Astrocyte (in vitro differentiated cells and primary cell): ENCODE results near the gene HCRTR1. TPM values are rescaled to one million over a fixed set of nuclear protein-coding genes. Genes with fewer than 3 reads are reported as not detected.
A peak's percentile ranks its signal among the peaks of the same experiment; 100 is the strongest.

Experiments
- DNase-seq: peaks from one replicate; pipeline ENCODE4 v3.0.0-alpha.2; 2010; ENCODE audit warnings: low read depth
- FAIRE-seq: peaks from 2 replicates; lab custom pipeline; 2011; peaks lifted over from hg19 to GRCh38; lab: Jason Lieb, UNC
- H2AFZ ChIP-seq: 2 replicates; pipeline ENCODE4 v1.6.0; 2012; ENCODE audit warnings: low read depth, low read length, inconsistent platforms
- H3K27ac ChIP-seq: 2 replicates; pipeline ENCODE4 v1.5.1; 2011; ENCODE audit warnings: low read depth, low read length, inconsistent platforms
- H3K27me3 ChIP-seq: 2 replicates; pipeline ENCODE4 v1.6.0; 2011; ENCODE audit warnings: low read length, inconsistent platforms; ENCODE audit not compliant: insufficient read depth
- H3K36me3 ChIP-seq: 2 replicates; pipeline ENCODE4 v1.5.1; 2011; ENCODE audit warnings: low read length, inconsistent platforms; ENCODE audit not compliant: insufficient read depth
- H3K4me1 ChIP-seq: 2 replicates; pipeline ENCODE4 v1.5.1; 2011; ENCODE audit warnings: low read length, inconsistent platforms; ENCODE audit not compliant: insufficient read depth
- H3K4me2 ChIP-seq: 2 replicates; pipeline ENCODE4 v1.6.0; 2012; ENCODE audit warnings: low read length, inconsistent platforms
- H3K4me3 ChIP-seq: 2 replicates; pipeline ENCODE4 v1.5.1; 2011; ENCODE audit warnings: low read depth, mild to moderate bottlenecking, low read length, inconsistent platforms; ENCODE audit not compliant: insufficient read depth
- H3K79me2 ChIP-seq: 2 replicates; pipeline ENCODE4 v1.6.0; 2012; ENCODE audit warnings: mild to moderate bottlenecking, low read length, inconsistent platforms; ENCODE audit not compliant: insufficient read depth
- H3K9ac ChIP-seq: 2 replicates; pipeline ENCODE4 v1.6.0; 2012; ENCODE audit warnings: mild to moderate bottlenecking, low read length, inconsistent platforms
- H3K9me3 ChIP-seq: 2 replicates; pipeline ENCODE4 v1.5.1; 2012; ENCODE audit warnings: low read depth, mild to moderate bottlenecking, low read length, inconsistent platforms; ENCODE audit not compliant: insufficient read depth
- H4K20me1 ChIP-seq: 2 replicates; pipeline ENCODE4 v1.6.0; 2012; ENCODE audit warnings: low read length, inconsistent platforms; ENCODE audit not compliant: insufficient read depth
- H3K27ac Mint-ChIP-seq: one replicate; pipeline ENCODE4 v1.8.0; 2021; ENCODE audit warnings: mild to moderate bottlenecking, mixed read lengths; ENCODE audit not compliant: unreplicated experiment
- H3K27me3 Mint-ChIP-seq: one replicate; pipeline ENCODE4 v1.8.0; 2021; ENCODE audit warnings: low read depth, mixed read lengths; ENCODE audit not compliant: unreplicated experiment
- H3K36me3 Mint-ChIP-seq: one replicate; pipeline ENCODE4 v1.8.0; 2021; ENCODE audit warnings: low read depth, mixed read lengths; ENCODE audit not compliant: unreplicated experiment
- H3K4me1 Mint-ChIP-seq: one replicate; pipeline ENCODE4 v1.8.0; 2021; ENCODE audit warnings: low read depth, mixed read lengths; ENCODE audit not compliant: unreplicated experiment
- H3K4me3 Mint-ChIP-seq: one replicate; pipeline ENCODE4 v1.8.0; 2021; ENCODE audit warnings: mild to moderate bottlenecking, moderate library complexity, mixed read lengths; ENCODE audit not compliant: unreplicated experiment
- H3K9me3 Mint-ChIP-seq: one replicate; pipeline ENCODE4 v1.8.0; 2021; ENCODE audit warnings: mild to moderate bottlenecking, mixed read lengths; ENCODE audit not compliant: unreplicated experiment
- EZH2 ChIP-seq: IDR thresholded peaks from 2 replicates; pipeline ENCODE4 v1.6.1; 2012; ENCODE audit warnings: mild to moderate bottlenecking, low read length, inconsistent platforms; ENCODE audit not compliant: insufficient read depth
- total RNA-seq: library from RNA; stranded (reverse); gene quantifications from 2 replicates; pipeline ENCODE4 v1.2.1, GENCODE V29; 2021
- TF ChIP-seq, protein P1 (sequence below): IDR thresholded peaks from 2 replicates; pipeline ENCODE4 v1.5.1; 2011; ENCODE audit warnings: low read depth, mild to moderate bottlenecking, inconsistent platforms, low read length, moderate library complexity; ENCODE audit not compliant: insufficient read depth

HCRTR1 gene
- total RNA-seq, 1 donor from 2014 or later, result not detected

DNA sequence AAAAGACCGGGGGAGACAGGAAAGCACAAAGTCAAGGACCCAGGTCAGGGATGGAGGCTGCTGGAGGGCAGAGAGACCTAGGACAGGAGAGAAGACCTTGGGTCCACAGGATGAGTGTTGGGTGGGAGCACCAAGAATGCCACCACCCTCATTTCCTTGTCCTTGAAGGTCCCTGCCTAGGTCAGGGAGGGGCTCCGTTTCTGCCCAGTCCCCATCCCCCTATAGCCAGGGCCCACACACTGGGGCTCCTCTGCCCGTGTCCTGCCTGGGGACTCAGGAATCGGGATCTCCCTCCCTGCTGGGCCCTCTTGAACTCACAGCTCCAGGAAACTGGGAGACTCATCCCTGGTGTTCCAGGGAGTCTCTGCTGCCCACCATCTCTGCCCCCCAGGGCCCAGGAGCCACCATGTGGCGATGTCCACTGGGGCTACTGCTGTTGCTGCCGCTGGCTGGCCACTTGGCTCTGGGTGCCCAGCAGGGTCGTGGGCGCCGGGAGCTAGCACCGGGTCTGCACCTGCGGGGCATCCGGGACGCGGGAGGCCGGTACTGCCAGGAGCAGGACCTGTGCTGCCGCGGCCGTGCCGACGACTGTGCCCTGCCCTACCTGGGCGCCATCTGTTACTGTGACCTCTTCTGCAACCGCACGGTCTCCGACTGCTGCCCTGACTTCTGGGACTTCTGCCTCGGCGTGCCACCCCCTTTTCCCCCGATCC, 40.6 kb upstream of the HCRTR1 start:
- H3K36me3 Mint-ChIP-seq, result no peaks in the 10 kb centered on the region
- no peak for FAIRE-seq
- peak overlapping the region; percentile 24 for H3K4me3 ChIP-seq

DNA sequence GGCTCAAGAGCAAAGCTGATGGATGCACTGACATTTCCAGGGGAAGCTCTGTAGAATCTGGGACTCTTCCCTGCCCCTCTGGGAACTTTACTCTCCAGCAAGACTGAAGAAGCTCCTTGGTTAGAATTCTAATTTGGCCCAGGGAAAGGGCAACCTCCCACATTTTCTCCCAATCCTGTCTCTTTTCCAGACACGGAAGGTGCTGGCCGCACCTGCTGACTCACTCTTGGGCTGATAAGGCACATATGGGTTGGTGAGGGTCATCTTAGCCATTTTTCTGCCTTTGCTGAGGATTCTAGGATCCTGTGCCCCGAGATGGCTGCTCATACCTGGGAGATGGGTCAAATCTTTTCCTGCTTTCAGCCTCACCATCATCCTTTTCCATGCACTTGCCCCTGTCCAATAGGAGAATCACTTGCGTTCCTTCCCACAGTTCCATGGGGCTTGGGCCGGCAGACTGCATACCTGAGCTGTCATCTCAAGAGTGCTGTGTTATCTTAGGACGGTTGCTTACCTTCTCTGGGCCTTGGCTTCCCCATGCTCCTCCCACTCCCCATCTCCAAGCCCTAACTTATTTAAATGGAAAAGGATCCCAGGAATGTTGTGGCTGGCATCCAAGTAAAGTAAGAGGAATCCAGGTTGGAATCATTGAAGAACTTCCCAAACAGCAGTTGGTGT, 39.8 kb upstream of the HCRTR1 start:
- peak overlapping the region; percentile 16 for H3K4me3 Mint-ChIP-seq
- DNase-seq, result peak; percentile 72

More for the DNA sequence above, 40.6 kb upstream of the HCRTR1 start:
- Histone ChIP-seq H2AFZ (no peak overlapping the region), H3K36me3 (no peaks in the 10 kb centered on the region), H3K27me3 (no peaks in the 10 kb centered on the region), H3K9ac (peak overlapping the region; percentile 10), H3K4me1 (peaks cover 62% of the 10 kb centered on the region), H4K20me1 (no peaks in the 10 kb centered on the region), H3K4me2 (peak overlapping the region; percentile 79), H3K9me3 (no peaks in the 10 kb centered on the region), H3K27ac (no peak overlapping the region), H3K79me2 (no peaks in the 10 kb centered on the region)
- Mint-ChIP-seq H3K4me1 (peaks cover 35% of the 10 kb centered on the region), H3K27me3 (peaks cover 11% of the 10 kb centered on the region), H3K4me3 (peak overlapping the region; percentile 16), H3K9me3 (no peaks in the 10 kb centered on the region), H3K27ac (no peak overlapping the region)
- DNase-seq, result no peak
- TF ChIP-seq, protein P1, sequence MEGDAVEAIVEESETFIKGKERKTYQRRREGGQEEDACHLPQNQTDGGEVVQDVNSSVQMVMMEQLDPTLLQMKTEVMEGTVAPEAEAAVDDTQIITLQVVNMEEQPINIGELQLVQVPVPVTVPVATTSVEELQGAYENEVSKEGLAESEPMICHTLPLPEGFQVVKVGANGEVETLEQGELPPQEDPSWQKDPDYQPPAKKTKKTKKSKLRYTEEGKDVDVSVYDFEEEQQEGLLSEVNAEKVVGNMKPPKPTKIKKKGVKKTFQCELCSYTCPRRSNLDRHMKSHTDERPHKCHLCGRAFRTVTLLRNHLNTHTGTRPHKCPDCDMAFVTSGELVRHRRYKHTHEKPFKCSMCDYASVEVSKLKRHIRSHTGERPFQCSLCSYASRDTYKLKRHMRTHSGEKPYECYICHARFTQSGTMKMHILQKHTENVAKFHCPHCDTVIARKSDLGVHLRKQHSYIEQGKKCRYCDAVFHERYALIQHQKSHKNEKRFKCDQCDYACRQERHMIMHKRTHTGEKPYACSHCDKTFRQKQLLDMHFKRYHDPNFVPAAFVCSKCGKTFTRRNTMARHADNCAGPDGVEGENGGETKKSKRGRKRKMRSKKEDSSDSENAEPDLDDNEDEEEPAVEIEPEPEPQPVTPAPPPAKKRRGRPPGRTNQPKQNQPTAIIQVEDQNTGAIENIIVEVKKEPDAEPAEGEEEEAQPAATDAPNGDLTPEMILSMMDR, result no peak
- TF ChIP-seq EZH2, result no peak

More for the DNA sequence above, 39.8 kb upstream of the HCRTR1 start:
- H3K9me3 Mint-ChIP-seq, result no peaks in the 10 kb centered on the region
- H4K20me1 ChIP-seq, result no peaks in the 10 kb centered on the region
- no peak overlapping the region for H2AFZ ChIP-seq
- H3K27ac ChIP-seq, result no peak overlapping the region
- H3K4me1 Mint-ChIP-seq, result peaks cover 31% of the 10 kb centered on the region
- no peak overlapping the region for H3K9ac ChIP-seq
- H3K27ac Mint-ChIP-seq, result no peak overlapping the region
- H3K79me2 ChIP-seq, result no peaks in the 10 kb centered on the region
- peaks cover 2% of the 10 kb centered on the region for H3K36me3 Mint-ChIP-seq
- H3K27me3 ChIP-seq, result no peaks in the 10 kb centered on the region
- no peak for TF ChIP-seq EZH2
- TF ChIP-seq, protein P1, result no peak
- H3K36me3 ChIP-seq, result no peaks in the 10 kb centered on the region
- peak overlapping the region; percentile 79 for H3K4me2 ChIP-seq
- FAIRE-seq, result no peak
- H3K4me3 ChIP-seq, result no peak overlapping the region
- H3K27me3 Mint-ChIP-seq, result peaks cover 12% of the 10 kb centered on the region
- no peaks in the 10 kb centered on the region for H3K9me3 ChIP-seq
- H3K4me1 ChIP-seq, result peaks cover 62% of the 10 kb centered on the region
